Pons (tissue), 1 donor: ENCODE results near the gene STOX2.
A peak's percentile ranks its signal among the peaks of the same experiment; 100 is the strongest.

Source experiments
- DNase-seq: peaks from one replicate; pipeline ENCODE4 v3.0.0-alpha.2; 2016; ENCODE audit warnings: low spot score

The STOX2 gene

GRCh38 chr4:183897193-183897592 lies 7.9 kb upstream of the STOX2 start:
- DNase-seq: no peak

GRCh38 chr4:183898456-183898855 lies 6.7 kb upstream of the STOX2 start:
- no peak for DNase-seq

- peak; percentile 64 for DNase-seq
Observed at GRCh38 chr4:183903021-183903760, 1.9 kb upstream of the STOX2 start.

GRCh38 chr4:183905593-183906488 lies 734 bp downstream of the STOX2 start:
- peak; percentile 76 for DNase-seq

GRCh38 chr4:183906489-183906738 lies 1.3 kb downstream of the STOX2 start:
- no peak for DNase-seq

GRCh38 chr4:183906739-183907651 lies 1.9 kb downstream of the STOX2 start:
- peak; percentile 54 for DNase-seq

- no peak for DNase-seq
Observed at GRCh38 chr4:183907871-183908683, 3.0 kb downstream of the STOX2 start.

- DNase-seq: no peak
Observed at GRCh38 chr4:183909187-183909586, 4.1 kb downstream of the STOX2 start.

- no peak for DNase-seq
Observed at GRCh38 chr4:183909801-183910200, 4.7 kb downstream of the STOX2 start.

- DNase-seq: no peak
Observed at GRCh38 chr4:183912585-183912984, 7.5 kb downstream of the STOX2 start.

- DNase-seq: no peak
Observed at GRCh38 chr4:183915976-183916375, 10.9 kb downstream of the STOX2 start.

GRCh38 chr4:183918696-183919095 lies 13.6 kb downstream of the STOX2 start:
- DNase-seq: no peak

- no peak for DNase-seq
Observed at GRCh38 chr4:183919141-183919540, 14.0 kb downstream of the STOX2 start.

GRCh38 chr4:183920512-183920911 lies 15.4 kb downstream of the STOX2 start:
- DNase-seq: no peak

- DNase-seq: no peak
Observed at GRCh38 chr4:183921335-183921734, 16.2 kb downstream of the STOX2 start.

GRCh38 chr4:183924362-183925044 lies 19.4 kb downstream of the STOX2 start:
- DNase-seq: no peak

GRCh38 chr4:183926950-183927349 lies 21.8 kb downstream of the STOX2 start:
- DNase-seq: no peak

GRCh38 chr4:183932576-183932975 lies 27.5 kb downstream of the STOX2 start:
- DNase-seq: no peak

- no peak for DNase-seq
Observed at GRCh38 chr4:183934761-183935160, 29.7 kb downstream of the STOX2 start.

GRCh38 chr4:183935355-183936005 lies 30.4 kb downstream of the STOX2 start:
- DNase-seq: no peak
